HEK293T (cell line): ENCODE results near the gene NME9.

Source experiments
- ARNT ChIP-seq: fragments of 450-650 bp; IDR thresholded peaks from 2 replicates; pipeline ENCODE4 v1.6.1; 2017; ENCODE audit warnings: mild to moderate bottlenecking
- BHLHE40 ChIP-seq: fragments of 450-650 bp; IDR thresholded peaks from 2 replicates; pipeline ENCODE4 v1.6.1; 2016; ENCODE audit warnings: mild to moderate bottlenecking, moderate library complexity, borderline replicate concordance
- ELF4 ChIP-seq: fragments of 450-650 bp; IDR thresholded peaks from 2 replicates; pipeline ENCODE4 v1.6.1; 2017; ENCODE audit warnings: antibody characterized with exemption
- FOXA1 ChIP-seq: fragments of 450-650 bp; IDR thresholded peaks from 2 replicates; pipeline ENCODE4 v1.6.1; 2016; ENCODE audit warnings: mild to moderate bottlenecking
- FOXM1 ChIP-seq: fragments of 450-650 bp; IDR thresholded peaks from 2 replicates; pipeline ENCODE4 v1.6.1; 2017; ENCODE audit warnings: mild to moderate bottlenecking, borderline replicate concordance
- HDGF ChIP-seq: fragments of 450-650 bp; IDR thresholded peaks from 2 replicates; pipeline ENCODE4 v1.6.1; 2017; ENCODE audit warnings: antibody characterized with exemption, borderline replicate concordance
- NFRKB ChIP-seq: fragments of 450-650 bp; IDR thresholded peaks from 2 replicates; pipeline ENCODE4 v1.6.1; 2016; ENCODE audit warnings: mild to moderate bottlenecking, moderate library complexity
- SP1 ChIP-seq: fragments of 450-650 bp; IDR thresholded peaks from 2 replicates; pipeline ENCODE4 v1.6.1; 2017
- SUZ12 ChIP-seq: fragments of 450-650 bp; IDR thresholded peaks from 2 replicates; pipeline ENCODE4 v1.6.1; 2016; ENCODE audit warnings: mild to moderate bottlenecking
- TARDBP ChIP-seq: fragments of 450-650 bp; IDR thresholded peaks from 2 replicates; pipeline ENCODE4 v1.6.1; 2016
- ZNF384 ChIP-seq: fragments of 450-650 bp; IDR thresholded peaks from 2 replicates; pipeline ENCODE4 v1.6.1; 2016
- TF ChIP-seq, protein P1 (sequence below): fragments of 450-650 bp; IDR thresholded peaks from 2 replicates; pipeline ENCODE4 v1.6.1; 2016

GRCh38 chr3:138340511-138340910 lies 10.9 kb upstream of the NME9 start:
- TF ChIP-seq FOXM1 (no peak), ELF4 (no peak), FOXA1 (no peak), ZNF384 (no peak), HDGF (no peak), SUZ12 (no peak), NFRKB (no peak), TARDBP (no peak), SP1 (no peak), BHLHE40 (no peak), ARNT (no peak)
- TF ChIP-seq, protein P1, sequence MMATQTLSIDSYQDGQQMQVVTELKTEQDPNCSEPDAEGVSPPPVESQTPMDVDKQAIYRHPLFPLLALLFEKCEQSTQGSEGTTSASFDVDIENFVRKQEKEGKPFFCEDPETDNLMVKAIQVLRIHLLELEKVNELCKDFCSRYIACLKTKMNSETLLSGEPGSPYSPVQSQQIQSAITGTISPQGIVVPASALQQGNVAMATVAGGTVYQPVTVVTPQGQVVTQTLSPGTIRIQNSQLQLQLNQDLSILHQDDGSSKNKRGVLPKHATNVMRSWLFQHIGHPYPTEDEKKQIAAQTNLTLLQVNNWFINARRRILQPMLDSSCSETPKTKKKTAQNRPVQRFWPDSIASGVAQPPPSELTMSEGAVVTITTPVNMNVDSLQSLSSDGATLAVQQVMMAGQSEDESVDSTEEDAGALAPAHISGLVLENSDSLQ: no peak
